Inflammatory macrophage treated with lipopolysaccharide for 1 hour (primary cell): ENCODE data around the gene HIF1A.
A peak's percentile ranks its signal among the peaks of the same experiment; 100 is the strongest.
"Not testable (repeated sequence)": the region's sequence is repeated elsewhere in the genome, so short reads cannot be mapped to it uniquely, and the experiment has no call there.

ENCODE experiments used
- DNase-seq, 2 donors: peaks; one replicate each; pipeline ENCODE4 v3.0.0-alpha.2; 2020 to 2022

Gene HIF1A

DNA sequence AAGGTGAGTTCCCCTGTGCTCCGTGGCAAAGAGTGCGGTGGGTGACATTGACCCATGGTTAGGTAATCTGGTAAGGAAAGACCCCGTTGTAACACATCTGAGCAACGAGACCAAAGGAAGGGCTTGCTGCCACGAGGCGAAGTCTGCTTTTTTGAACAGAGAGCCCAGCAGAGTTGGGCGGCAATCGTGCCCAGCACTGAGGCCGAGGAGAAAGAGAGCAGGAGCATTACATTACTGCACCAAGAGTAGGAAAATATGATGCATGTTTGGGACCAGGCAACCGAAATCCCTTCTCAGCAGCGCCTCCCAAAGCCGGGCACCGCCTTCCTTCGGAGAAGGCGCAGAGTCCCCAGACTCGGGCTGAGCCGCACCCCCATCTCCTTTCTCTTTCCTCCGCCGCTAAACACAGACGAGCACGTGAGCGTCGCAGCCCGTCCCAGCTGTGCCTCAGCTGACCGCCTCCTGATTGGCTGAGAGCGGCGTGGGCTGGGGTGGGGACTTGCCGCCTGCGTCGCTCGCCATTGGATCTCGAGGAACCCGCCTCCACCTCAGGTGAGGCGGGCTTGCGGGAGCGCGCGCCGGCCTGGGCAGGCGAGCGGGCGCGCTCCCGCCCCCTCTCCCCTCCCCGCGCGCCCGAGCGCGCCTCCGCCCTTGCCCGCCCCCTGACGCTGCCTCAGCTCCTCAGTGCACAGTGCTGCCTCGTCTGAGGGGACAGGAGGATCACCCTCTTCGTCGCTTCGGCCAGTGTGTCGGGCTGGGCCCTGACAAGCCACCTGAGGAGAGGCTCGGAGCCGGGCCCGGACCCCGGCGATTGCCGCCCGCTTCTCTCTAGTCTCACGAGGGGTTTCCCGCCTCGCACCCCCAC, at the start of gene HIF1A:
Gene HIF1A (plus strand): TSS at position 684 of the 865 bp plus-strand sequence. CDS start 292 bp downstream, outside the sequence.
- peak; percentile 98 to 99 for DNase-seq

DNA sequence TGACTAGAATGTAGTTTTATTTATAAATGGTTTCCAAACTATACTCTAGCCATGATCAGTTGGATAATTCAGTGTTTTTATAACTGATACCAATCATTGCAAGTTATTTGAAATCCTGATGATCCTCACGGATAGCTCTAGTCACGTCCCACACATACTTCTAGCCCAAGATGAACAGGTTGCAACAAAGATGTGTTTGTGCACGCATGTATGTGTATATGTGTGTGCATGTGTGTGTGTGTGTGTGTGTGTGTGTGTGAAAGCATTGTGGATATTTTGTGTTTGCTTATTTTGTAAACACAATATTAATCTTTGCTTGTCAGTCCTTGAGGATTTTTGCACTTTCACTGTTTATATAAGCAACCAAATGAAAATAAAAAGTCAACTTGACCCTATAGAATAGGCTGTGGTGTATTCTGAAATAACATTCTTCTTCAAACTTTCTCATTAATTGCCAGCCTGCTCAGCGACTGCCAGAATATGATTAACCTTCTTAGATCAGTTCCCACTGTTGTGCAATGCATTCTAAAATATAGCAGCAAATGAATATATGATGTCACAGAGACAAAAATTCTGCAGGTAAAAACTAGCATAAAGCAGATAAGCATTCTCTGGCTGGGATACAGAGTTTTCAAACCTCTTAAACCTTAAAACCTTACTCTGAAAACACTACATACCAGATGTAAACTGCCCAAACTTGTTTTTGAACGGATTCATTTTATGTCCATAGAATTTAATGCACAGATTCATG, 48.8 kb upstream of the HIF1A start:
- no peak for DNase-seq

- DNase-seq: no peak
Measured at GRCh38 chr14:61647704-61648103, 47.6 kb upstream of the HIF1A start.

- DNase-seq: no peak
Measured at GRCh38 chr14:61648377-61648776, 46.9 kb upstream of the HIF1A start.

DNA sequence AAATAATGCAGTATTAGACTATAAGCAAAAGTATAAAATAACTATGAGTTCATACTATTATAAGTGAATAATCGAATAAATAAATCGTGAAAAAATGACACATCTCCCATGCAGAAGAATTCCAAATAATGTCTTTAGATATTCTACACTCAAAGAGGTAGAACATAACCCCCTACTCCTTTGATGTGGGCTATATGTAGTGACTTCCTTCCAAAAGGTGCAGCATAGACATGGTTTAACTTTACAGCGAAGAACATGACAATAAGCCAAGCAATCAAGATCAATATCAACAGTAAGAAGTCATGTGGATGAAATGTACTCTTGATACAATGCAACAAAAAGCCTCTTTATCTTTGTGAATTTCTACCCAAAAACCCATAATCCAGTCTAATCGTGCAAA, 46.0 kb upstream of the HIF1A start:
- DNase-seq: no peak

- DNase-seq: no peak
Measured at GRCh38 chr14:61651355-61651754, 44.0 kb upstream of the HIF1A start.

DNA sequence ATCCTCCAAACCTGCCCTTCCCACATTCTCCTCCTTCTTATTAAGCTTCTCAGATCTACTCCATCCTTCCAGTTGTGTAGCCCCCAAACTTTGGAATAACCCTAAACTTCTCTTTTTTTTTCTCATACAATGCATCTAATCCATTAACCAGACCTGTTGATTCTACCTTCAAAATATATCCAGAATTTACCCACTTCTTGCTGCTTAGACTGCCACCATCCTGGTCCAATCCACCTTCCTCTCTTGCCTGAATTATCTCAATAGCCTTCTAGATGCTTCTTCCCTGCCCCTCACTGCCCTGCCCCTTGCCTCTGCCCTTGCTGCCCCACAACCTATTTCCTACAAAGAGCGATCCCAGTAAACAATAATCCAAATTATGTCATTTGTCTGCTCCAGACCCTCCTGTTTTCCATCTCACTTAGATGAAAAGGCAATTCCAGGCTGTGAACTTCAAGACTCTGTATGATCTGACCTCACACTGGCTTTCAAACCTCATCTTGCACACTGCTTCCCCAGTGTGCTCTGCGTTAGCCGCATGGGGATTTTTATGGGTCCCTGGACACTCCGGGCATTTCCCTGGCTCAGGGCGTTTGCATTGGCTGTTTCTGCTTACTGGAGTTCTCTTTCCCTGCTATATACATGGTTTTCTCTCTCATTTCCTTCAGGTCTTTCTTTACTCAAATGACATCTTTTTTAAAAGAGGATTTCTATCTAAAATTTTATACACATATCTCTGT, 42.6 kb upstream of the HIF1A start:
- DNase-seq: peak in 1 of 2 donors; percentile 44

DNA sequence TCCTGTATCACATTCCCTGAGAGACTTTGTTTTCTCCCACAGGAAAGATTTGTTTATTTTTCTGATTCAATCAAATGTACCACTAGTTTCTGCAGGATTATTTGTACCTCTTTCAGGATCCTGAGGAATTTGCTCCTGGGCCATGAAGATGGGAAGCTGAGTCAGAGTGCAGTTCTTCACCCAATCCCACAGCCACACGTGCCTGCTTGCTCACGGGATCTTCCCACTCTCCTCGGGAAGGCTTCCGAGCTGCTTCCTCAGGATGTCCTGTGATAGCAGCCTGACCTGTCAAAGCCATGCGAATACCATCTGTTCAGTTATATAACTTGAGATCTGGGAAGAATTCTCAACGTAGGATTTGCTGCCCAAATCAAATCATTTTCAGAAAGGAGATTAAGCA, 41.8 kb upstream of the HIF1A start:
- DNase-seq: peak in 1 of 2 donors; percentile 48

DNA sequence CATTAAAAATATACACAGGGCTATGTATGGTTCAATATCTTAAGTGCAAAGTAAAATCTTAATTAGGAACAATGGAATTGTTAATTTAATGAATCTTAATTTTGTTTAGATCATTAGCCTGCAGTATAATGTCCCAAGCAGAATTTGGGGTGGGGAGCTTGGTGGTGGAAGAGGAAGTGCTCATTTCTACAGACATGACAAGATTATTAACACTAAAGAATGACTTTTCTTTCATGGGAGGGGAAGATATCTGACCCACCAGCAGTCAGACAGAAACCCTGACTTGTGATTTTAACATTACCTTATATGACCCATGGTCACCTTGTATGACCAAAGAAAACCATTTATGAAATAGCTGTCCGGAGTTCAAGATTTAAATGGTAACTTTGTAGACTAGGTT, 41.3 kb upstream of the HIF1A start:
- peak; percentile 29 to 35 for DNase-seq

GRCh38 chr14:61655777-61656176, 39.5 kb upstream of the HIF1A start:
- no peak for DNase-seq

DNA sequence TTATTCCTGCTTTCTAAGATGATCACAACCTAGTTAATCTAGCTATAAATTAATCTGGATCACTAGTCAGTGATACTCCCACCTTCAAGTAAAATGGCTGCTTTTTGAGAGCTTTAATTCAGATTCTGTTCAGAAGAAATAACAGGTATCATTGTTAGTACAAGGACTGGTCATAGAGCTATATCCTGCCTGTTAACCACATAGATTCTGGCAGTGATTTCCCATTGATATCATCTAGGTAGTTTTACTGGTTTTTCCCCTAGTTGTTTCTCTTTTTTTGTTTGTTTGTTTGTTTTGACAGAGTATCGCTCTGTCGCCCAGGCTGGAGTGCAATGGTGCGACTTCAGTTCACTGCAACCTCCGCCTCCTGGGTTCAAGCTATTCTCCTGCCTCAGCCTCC, 39.0 kb upstream of the HIF1A start:
- no peak for DNase-seq

- DNase-seq: not testable (repeated sequence)
Measured at GRCh38 chr14:61658111-61658510, 37.2 kb upstream of the HIF1A start.

DNA sequence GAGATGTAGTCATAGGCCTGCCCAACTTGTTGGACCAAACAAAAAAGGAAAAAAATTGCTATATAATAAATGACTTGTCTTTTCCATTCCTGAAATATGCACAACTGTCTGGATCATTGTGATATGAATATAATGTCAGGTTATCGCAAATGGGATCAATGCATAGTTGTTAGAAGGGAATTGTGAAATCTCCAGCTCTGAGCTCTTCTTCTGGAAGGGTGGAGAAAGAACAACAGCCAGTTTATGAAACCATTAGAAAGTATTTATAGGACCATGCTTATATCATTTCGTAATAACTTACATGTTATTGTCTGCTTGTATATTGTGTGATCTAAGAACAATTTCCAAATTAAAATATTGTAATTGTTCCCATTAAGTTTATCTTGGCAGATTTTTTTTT, 35.7 kb upstream of the HIF1A start:
- peak in 1 of 2 donors; percentile 40 for DNase-seq

GRCh38 chr14:61661471-61662400, 33.6 kb upstream of the HIF1A start:
- DNase-seq: peak; percentile 61 to 64

DNA sequence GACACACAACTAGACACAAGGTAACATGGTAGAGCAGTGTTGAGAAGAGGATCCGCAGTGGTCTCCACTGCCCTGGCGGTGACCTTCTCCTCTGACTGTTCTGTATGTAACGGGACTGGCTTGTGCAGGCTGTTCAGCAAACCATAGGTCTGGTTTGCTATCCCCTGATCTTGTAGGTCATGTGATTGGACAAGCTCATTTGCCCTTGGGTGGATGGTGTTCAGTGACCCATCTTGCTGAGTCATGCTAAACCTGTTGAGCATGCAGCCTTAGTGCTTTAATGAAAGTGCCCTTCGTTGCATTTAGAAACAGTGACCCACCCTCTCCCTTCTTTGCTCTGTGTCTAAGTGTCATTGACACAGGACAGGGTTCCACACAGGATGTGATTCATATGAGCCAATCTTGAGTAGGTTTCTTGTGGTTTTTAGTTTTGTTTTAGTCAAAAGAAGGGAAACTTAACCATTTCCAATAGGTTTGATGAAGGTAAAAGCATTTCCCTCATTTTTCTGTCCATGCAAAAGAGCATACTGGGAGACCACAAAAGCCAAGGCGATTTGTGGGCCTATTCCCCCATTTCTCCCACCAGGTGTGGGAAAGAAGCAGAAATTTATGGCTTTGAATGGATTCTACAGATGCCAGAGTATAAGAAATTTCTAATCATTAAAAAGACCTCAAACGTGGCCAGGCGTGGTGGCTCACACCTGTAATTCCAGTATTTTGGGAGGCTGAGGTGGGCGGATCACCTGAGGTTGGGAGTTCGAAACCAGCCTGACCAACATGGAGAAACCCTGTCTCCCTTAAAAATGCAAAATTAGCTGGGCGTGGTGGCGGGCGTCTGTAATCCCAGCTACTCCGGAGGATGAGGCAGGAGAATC, 32.6 kb upstream of the HIF1A start:
- DNase-seq: peak; percentile 77 to 82

- peak; percentile 79 to 87 for DNase-seq
Measured at GRCh38 chr14:61663312-61663979, 31.9 kb upstream of the HIF1A start.

GRCh38 chr14:61668282-61668681, 27.0 kb upstream of the HIF1A start:
- no peak for DNase-seq

- DNase-seq: peak in 1 of 2 donors; percentile 29
Measured at GRCh38 chr14:61670576-61670975, 24.7 kb upstream of the HIF1A start.

GRCh38 chr14:61671082-61671481, 24.2 kb upstream of the HIF1A start:
- DNase-seq: no peak

GRCh38 chr14:61672796-61673195, 22.5 kb upstream of the HIF1A start:
- DNase-seq: no peak
